ENCODE results near the gene KSR1. TPM values are rescaled to one million over a fixed set of nuclear protein-coding genes. Genes with fewer than 3 reads are reported as not detected.

KSR1 gene
- total RNA-seq, 1 donor from 2014 or later, result 122 TPM

- no peak overlapping the region for H3K27ac Mint-ChIP-seq
- no peaks in the 10 kb centered on the region for H3K27me3 Mint-ChIP-seq (ENCODE audit: insufficient read depth)
- peaks cover 71% of the 10 kb centered on the region for H3K4me1 Mint-ChIP-seq (ENCODE audit: low read depth)
- intact Hi-C loops (cut with micrococcal nuclease), result no loop called here
- peaks cover 9% of the 10 kb centered on the region for H3K36me3 Mint-ChIP-seq (ENCODE audit: low read depth)
- DNase-seq (ENCODE audit: low spot score), result no peak
- no peak overlapping the region for H3K4me3 Mint-ChIP-seq
- H3K9me3 Mint-ChIP-seq, result no peaks in the 10 kb centered on the region
Observed at GRCh38 chr17:27512511-27513346, 56.5 kb downstream of the KSR1 start.

- no peak for DNase-seq (ENCODE audit: low spot score)
- Mint-ChIP-seq H3K27ac (no peak overlapping the region), H3K27me3 (ENCODE audit: insufficient read depth) (no peaks in the 10 kb centered on the region), H3K4me3 (no peak overlapping the region), H3K36me3 (ENCODE audit: low read depth) (peaks cover 9% of the 10 kb centered on the region), H3K4me1 (ENCODE audit: low read depth) (peaks cover 75% of the 10 kb centered on the region), H3K9me3 (no peaks in the 10 kb centered on the region)
- intact Hi-C loops (cut with micrococcal nuclease), result no loop called here
Observed at GRCh38 chr17:27513849-27514248, 57.6 kb downstream of the KSR1 start.

GRCh38 chr17:27514595-27515413, 58.6 kb downstream of the KSR1 start:
- peaks cover 84% of the 10 kb centered on the region for H3K4me1 Mint-ChIP-seq (ENCODE audit: low read depth)
- H3K36me3 Mint-ChIP-seq (ENCODE audit: low read depth), result peaks cover 9% of the 10 kb centered on the region
- H3K9me3 Mint-ChIP-seq, result no peaks in the 10 kb centered on the region
- no peaks in the 10 kb centered on the region for H3K27me3 Mint-ChIP-seq (ENCODE audit: insufficient read depth)
- no peak for DNase-seq (ENCODE audit: low spot score)
- H3K27ac Mint-ChIP-seq, result no peak overlapping the region
- H3K4me3 Mint-ChIP-seq, result no peak overlapping the region
- intact Hi-C loops (cut with micrococcal nuclease), result no loop called here

- no peak overlapping the region for H3K27ac Mint-ChIP-seq
- intact Hi-C loops (cut with micrococcal nuclease), result no loop called here
- no peak for DNase-seq (ENCODE audit: low spot score)
- H3K36me3 Mint-ChIP-seq (ENCODE audit: low read depth), result peaks cover 9% of the 10 kb centered on the region
- peaks cover 83% of the 10 kb centered on the region for H3K4me1 Mint-ChIP-seq (ENCODE audit: low read depth)
- H3K27me3 Mint-ChIP-seq (ENCODE audit: insufficient read depth), result no peaks in the 10 kb centered on the region
- no peaks in the 10 kb centered on the region for H3K9me3 Mint-ChIP-seq
- no peak overlapping the region for H3K4me3 Mint-ChIP-seq
Observed at GRCh38 chr17:27518048-27518447, 61.8 kb downstream of the KSR1 start.

GRCh38 chr17:27518545-27519521, 62.6 kb downstream of the KSR1 start:
- intact Hi-C loops (cut with micrococcal nuclease), result no loop called here
- Mint-ChIP-seq H3K27me3 (ENCODE audit: insufficient read depth) (no peaks in the 10 kb centered on the region), H3K27ac (peak overlapping the region; percentile 41), H3K4me1 (ENCODE audit: low read depth) (peaks cover 83% of the 10 kb centered on the region), H3K4me3 (no peak overlapping the region), H3K9me3 (no peaks in the 10 kb centered on the region), H3K36me3 (ENCODE audit: low read depth) (peaks cover 6% of the 10 kb centered on the region)
- no peak for DNase-seq (ENCODE audit: low spot score)

GRCh38 chr17:27519550-27519949, 63.3 kb downstream of the KSR1 start:
- Mint-ChIP-seq H3K27me3 (ENCODE audit: insufficient read depth) (no peaks in the 10 kb centered on the region), H3K9me3 (no peaks in the 10 kb centered on the region), H3K36me3 (ENCODE audit: low read depth) (peaks cover 10% of the 10 kb centered on the region), H3K27ac (peak overlapping the region; percentile 41), H3K4me3 (no peak overlapping the region), H3K4me1 (ENCODE audit: low read depth) (peaks cover 88% of the 10 kb centered on the region)
- no peak for DNase-seq (ENCODE audit: low spot score)
- intact Hi-C loops (cut with micrococcal nuclease), result no loop called here

- Mint-ChIP-seq H3K36me3 (ENCODE audit: low read depth) (peaks cover 7% of the 10 kb centered on the region), H3K9me3 (no peaks in the 10 kb centered on the region), H3K4me3 (no peak overlapping the region), H3K27me3 (ENCODE audit: insufficient read depth) (no peaks in the 10 kb centered on the region), H3K4me1 (ENCODE audit: low read depth) (peaks cover 88% of the 10 kb centered on the region), H3K27ac (peak overlapping the region; percentile 46)
- DNase-seq (ENCODE audit: low spot score), result no peak
- intact Hi-C loops (cut with micrococcal nuclease), result no loop called here
Observed at GRCh38 chr17:27520491-27521185, 64.4 kb downstream of the KSR1 start.

- Mint-ChIP-seq H3K36me3 (ENCODE audit: low read depth) (peaks cover 8% of the 10 kb centered on the region), H3K4me3 (no peak overlapping the region)
- intact Hi-C loops (cut with micrococcal nuclease), result no loop called here
Observed at GRCh38 chr17:27521281-27522027, 65.2 kb downstream of the KSR1 start.

GRCh38 chr17:27522028-27522635, 65.9 kb downstream of the KSR1 start:
- Mint-ChIP-seq H3K4me3 (no peak overlapping the region), H3K36me3 (ENCODE audit: low read depth) (peaks cover 14% of the 10 kb centered on the region), H3K27me3 (ENCODE audit: insufficient read depth) (no peaks in the 10 kb centered on the region), H3K27ac (no peak overlapping the region), H3K4me1 (ENCODE audit: low read depth) (peaks cover 89% of the 10 kb centered on the region), H3K9me3 (no peaks in the 10 kb centered on the region)
- DNase-seq (ENCODE audit: low spot score), result no peak
- intact Hi-C loops (cut with micrococcal nuclease), result no loop called here

More at GRCh38 chr17:27521281-27522027, 65.2 kb downstream of the KSR1 start:
- H3K27ac Mint-ChIP-seq, result no peak overlapping the region
- peaks cover 88% of the 10 kb centered on the region for H3K4me1 Mint-ChIP-seq (ENCODE audit: low read depth)
- no peak for DNase-seq (ENCODE audit: low spot score)
- no peaks in the 10 kb centered on the region for H3K27me3 Mint-ChIP-seq (ENCODE audit: insufficient read depth)
- no peaks in the 10 kb centered on the region for H3K9me3 Mint-ChIP-seq

- Mint-ChIP-seq H3K27ac (peak overlapping the region; percentile 64), H3K27me3 (ENCODE audit: insufficient read depth) (no peaks in the 10 kb centered on the region), H3K9me3 (no peaks in the 10 kb centered on the region), H3K4me1 (ENCODE audit: low read depth) (peaks cover 87% of the 10 kb centered on the region), H3K36me3 (ENCODE audit: low read depth) (peaks cover 11% of the 10 kb centered on the region), H3K4me3 (no peak overlapping the region)
- intact Hi-C loops (cut with micrococcal nuclease), result no loop called here
- DNase-seq (ENCODE audit: low spot score), result no peak
Observed at GRCh38 chr17:27523712-27524111, 67.5 kb downstream of the KSR1 start.

- no peak for DNase-seq (ENCODE audit: low spot score)
- no peaks in the 10 kb centered on the region for H3K27me3 Mint-ChIP-seq (ENCODE audit: insufficient read depth)
- no peaks in the 10 kb centered on the region for H3K9me3 Mint-ChIP-seq
- peaks cover 85% of the 10 kb centered on the region for H3K4me1 Mint-ChIP-seq (ENCODE audit: low read depth)
- H3K27ac Mint-ChIP-seq, result no peak overlapping the region
- intact Hi-C loops (cut with micrococcal nuclease), result no loop called here
- peaks cover 11% of the 10 kb centered on the region for H3K36me3 Mint-ChIP-seq (ENCODE audit: low read depth)
- no peak overlapping the region for H3K4me3 Mint-ChIP-seq
Observed at GRCh38 chr17:27524594-27524993, 68.3 kb downstream of the KSR1 start.
